Brain pericyte (primary cell): Measurements from ENCODE around the gene PTPRA.
A peak's percentile ranks its signal among the peaks of the same experiment; 100 is the strongest.
"Not testable (repeated sequence)": the region's sequence is repeated elsewhere in the genome, so short reads cannot be mapped to it uniquely, and the experiment has no call there.

Source experiments
- DNase-seq: peaks from one replicate; pipeline ENCODE4 v3.0.0-alpha.2; 2012; ENCODE audit warnings: low read depth, low spot score

The PTPRA gene

GRCh38 chr20:2873010-2873746 is at the start of gene PTPRA:
Gene PTPRA (plus strand): TSS chr20:2873481. CDS start chr20:2964278, 90,797 bp downstream.
- DNase-seq: peak; percentile 47

GRCh38 chr20:2825761-2826160 is 47.5 kb upstream of the PTPRA start:
- DNase-seq: no peak

GRCh38 chr20:2826655-2827054 is 46.6 kb upstream of the PTPRA start:
- DNase-seq: no peak

GRCh38 chr20:2829376-2829775 is 43.9 kb upstream of the PTPRA start:
- no peak for DNase-seq

- DNase-seq: not testable (repeated sequence)
These were observed 42.1 kb upstream of the PTPRA start for GRCh38 chr20:2831206-2831605.

GRCh38 chr20:2833761-2834160 is 39.5 kb upstream of the PTPRA start:
- DNase-seq: no peak

- no peak for DNase-seq
These were observed 38.7 kb upstream of the PTPRA start for GRCh38 chr20:2834401-2835110.

GRCh38 chr20:2835331-2835796 is 37.9 kb upstream of the PTPRA start:
- DNase-seq: no peak

GRCh38 chr20:2836035-2836434 is 37.2 kb upstream of the PTPRA start:
- DNase-seq: no peak

- no peak for DNase-seq
These were observed 35.9 kb upstream of the PTPRA start for GRCh38 chr20:2837221-2837960.

- DNase-seq: no peak
These were observed 35.0 kb upstream of the PTPRA start for GRCh38 chr20:2838170-2838797.

- no peak for DNase-seq
These were observed 34.2 kb upstream of the PTPRA start for GRCh38 chr20:2838847-2839671.

- DNase-seq: no peak
These were observed 33.5 kb upstream of the PTPRA start for GRCh38 chr20:2839732-2840137.

- DNase-seq: no peak
These were observed 32.9 kb upstream of the PTPRA start, which contains the start of the genes PCED1A and VPS16 for GRCh38 chr20:2840138-2840966. Gene PCED1A (minus strand): TSS chr20:2840655. CDS start chr20:2839912, 743 bp downstream. Gene VPS16 (plus strand): TSS chr20:2840745. CDS start chr20:2840775, 30 bp downstream.

- DNase-seq: no peak
These were observed 32.2 kb upstream of the PTPRA start for GRCh38 chr20:2840967-2841531.

GRCh38 chr20:2845607-2846006 is 27.7 kb upstream of the PTPRA start:
- no peak for DNase-seq

GRCh38 chr20:2846698-2847097 is 26.6 kb upstream of the PTPRA start:
- no peak for DNase-seq

GRCh38 chr20:2847802-2848201 is 25.5 kb upstream of the PTPRA start:
- no peak for DNase-seq

GRCh38 chr20:2849529-2849928 is 23.8 kb upstream of the PTPRA start:
- no peak for DNase-seq
